Stimulated activated CD4-positive, alpha-beta T cell treated with anti-CD3 and anti-CD28 coated beads, Interleukin-12 subunit alpha, Interleukin-12 subunit beta, amount 100 ng/mL, for 48 hours (primary cell): ENCODE results near the gene CEACAM16.

Experiments used
- DNase-seq, 3 donors: peaks; one replicate each; pipeline ENCODE4 v3.0.0-alpha.2; 2020; ENCODE audit warnings: low read depth in 2 of 3, low spot score in 1 of 3

Gene CEACAM16

DNA sequence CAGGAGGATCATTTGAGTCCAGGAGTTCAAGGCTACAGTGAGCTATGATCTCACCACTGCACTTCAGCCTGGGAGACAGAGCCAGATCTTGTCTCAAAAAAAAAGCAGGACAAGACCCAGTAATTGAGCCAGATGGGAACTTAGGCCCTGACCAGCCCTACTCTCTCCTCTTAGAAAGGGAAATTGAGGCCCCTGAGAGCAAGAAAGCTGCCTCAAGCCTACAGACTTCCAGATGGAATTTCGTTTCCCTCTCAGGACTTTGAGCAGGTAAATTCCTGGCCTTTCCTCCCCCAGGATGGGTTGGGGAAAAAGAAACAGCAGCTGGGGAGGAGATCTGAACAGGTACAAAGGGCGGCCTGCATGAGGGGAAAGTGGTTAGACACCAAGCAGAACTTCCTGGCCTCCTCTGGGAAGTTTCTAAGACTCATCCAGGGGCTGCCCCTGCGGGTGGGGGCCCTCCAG is 46.0 kb downstream of the CEACAM16 start:
- no peak for DNase-seq

DNA sequence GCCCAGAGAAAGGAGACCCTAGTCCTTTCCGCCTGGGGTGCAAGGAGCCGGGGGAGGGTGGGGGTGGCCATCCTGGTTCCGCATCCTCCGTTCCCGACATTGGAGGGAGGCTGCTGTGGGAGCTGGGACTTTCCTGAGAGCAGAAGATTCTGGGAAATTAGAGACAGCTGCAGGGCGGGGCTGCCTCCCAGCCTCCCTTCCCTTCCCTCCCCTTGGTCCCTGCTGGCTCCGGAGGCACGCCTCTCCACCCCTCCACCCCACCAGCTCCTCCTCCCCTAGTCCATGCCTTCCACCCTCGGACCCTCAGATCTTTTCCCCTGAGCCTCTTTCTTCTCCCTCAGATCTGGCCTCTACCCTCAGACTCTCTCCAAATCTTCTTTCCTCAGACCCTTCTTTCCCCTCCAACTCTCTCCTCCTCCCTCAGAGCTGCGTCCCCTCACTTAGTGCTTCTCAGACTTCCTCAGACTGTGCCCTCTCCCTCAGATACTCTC is 46.4 kb downstream of the CEACAM16 start:
- no peak for DNase-seq

DNA sequence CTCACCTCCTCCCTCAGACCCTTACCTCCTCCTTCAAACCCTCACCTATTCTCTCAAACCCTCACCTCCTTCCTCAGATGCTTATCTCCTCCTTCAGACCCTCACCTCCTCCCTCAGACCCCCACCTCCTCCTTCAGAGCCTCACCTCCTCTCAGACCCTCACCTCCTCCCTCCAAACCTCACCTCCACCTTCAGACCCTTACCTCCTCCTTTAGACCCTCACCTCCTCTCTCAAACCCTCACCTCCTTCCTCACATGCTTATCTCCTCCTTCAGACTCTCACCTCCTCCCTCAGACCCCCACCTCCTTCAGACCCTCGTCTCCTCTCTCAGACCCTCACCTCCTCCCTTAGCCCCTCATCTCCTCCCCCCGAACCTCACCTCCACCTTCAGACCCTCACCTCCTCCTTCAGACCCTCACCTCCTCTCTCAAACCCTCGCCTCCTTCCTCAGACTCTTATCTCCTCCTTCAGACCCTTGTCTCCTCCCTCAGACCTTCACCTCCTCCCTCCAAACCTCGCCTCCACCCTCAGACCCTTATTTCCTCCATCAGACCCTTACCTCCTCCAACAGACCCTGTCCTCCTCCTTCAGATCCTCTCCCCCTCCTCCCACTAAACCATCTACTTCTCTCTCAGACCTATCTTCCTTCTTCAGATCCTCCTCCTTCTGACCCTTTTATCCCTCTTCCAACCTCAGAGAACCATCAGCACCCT is 47.1 kb downstream of the CEACAM16 start:
- no peak for DNase-seq

DNA sequence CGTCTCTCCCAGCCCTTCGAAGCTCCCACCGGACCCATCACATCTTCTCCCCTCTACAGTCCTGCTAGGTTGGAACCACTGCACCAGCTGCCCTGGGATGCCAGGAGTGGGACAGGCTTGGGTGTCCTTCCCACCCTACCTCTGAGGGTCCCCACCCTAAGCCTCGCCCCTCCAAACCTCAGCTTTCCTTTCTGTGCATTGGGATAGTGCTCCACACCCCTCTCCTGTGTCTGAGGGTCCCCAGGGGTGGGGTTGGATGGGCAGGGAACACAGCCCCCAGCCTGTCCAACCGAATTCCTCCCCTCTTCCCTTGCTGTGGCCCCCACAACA is 47.6 kb downstream of the CEACAM16 start:
- no peak for DNase-seq

DNA sequence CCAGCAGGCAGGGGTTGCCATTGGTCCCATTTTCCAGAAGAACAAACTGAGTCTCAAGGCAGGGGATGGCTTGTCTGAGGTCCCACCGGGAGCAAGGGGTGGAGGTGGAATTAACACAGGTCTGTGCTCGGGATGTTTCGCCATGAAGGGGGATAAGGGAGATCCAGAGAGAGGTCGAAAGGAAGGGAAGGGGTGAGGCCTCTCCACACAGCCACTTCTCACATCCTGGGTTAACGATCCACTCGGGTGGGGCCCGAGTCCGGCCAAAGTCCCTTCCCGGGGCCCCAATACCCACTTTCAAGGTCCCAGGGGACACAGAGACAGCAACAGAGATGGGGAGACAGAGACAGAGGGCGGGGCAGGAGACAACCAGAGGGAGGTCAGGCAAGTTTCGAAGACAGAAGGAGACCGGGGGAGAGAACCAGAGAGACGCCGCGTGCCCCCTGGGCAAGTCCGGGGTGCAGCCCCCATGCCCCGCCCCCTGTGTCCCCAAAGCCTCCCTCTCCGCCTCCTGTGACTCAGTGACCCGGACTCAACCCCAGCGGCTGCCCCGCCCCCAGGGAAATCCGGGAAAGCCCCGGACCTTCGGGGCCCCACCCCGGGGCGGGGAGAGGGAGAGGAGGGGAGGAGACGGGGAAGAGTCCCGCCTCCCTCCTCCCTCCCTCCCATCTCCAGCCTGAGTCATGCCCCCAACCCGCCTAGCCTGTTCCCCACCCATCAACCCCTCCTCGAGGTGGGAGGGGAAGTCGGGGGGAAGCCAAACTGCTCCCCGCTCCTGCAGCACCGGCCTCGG is 48.2 kb downstream of the CEACAM16 start:
- DNase-seq, result peak; percentile 85 to 90 (median 88)

DNA sequence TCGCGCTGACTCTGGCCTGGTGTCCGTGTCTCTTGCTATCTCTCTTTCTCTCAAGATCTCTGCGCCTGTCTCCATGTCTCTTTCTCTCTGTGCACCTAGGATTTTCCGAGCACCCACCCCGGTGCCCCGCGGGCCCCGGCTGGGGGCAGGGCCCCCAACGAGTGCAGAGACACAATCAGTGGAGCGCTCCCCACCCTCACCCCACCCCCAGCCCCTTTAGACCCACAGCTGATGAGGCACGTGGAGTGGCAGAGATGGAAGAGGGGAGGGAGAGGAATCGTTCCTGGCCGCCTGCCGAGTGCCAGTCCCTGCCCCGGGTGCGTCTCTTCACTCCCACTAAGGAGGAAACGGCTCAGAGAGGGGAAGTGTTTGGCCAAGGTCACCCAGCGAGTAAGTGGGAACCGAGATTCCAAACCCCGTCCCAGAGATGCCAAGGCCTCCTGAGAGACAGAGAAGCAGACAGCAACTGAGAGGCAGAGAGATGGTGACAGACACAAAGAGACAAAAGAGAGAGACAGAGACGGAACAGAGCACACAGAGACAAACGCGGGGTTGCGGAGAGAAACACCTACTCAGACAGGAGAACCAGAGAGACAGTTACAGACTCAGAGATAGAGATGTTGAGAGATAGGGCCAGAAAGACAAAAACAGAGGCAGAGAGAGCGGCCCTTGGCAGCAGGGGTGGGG is 48.9 kb downstream of the CEACAM16 start:
- DNase-seq, result peak in 1 of 3 donors; percentile 35

DNA sequence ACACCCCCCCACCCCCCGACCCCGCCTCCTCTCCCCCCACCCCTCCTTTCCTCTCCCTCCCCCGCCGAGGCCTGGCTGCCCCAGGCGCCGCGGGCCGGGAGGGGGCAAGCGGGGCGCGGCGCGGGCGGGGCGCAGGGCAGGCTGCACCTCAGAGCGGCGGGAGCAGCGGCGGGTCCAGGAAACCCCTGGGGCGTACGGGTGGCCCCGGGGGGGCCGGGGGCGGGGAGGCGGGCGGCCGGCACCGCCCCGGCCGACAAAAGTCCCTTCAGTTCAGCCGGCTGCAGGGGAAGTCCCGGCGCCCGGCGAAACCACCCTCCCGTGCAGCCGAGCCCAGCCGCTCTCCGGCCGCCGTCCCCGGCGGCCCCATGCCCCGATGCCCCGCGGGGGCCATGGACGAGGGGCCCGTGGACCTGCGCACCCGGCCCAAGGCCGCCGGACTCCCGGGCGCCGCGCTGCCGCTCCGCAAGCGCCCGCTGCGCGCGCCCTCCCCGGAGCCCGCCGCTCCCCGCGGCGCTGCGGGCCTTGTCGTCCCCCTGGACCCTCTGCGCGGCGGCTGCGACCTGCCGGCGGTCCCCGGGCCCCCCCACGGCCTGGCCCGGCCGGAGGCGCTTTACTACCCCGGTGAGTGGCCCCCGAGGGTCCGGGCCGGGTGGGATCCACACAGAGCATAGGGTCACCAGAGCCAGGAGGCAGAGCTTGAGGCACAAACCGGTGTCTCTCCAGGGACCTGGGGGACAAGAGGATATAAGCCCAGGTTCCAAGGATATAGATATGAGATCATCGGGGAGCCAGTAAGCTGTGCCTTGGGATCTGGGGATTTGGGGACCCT is 49.7 kb downstream of the CEACAM16 start, which contains the start of gene BCL3:
TSS of gene BCL3 (plus strand) at position 283 of the 829 bp plus-strand sequence. CDS start at position 366, 83 bp downstream.
- peak; percentile 33 to 61 (median 41) for DNase-seq

DNA sequence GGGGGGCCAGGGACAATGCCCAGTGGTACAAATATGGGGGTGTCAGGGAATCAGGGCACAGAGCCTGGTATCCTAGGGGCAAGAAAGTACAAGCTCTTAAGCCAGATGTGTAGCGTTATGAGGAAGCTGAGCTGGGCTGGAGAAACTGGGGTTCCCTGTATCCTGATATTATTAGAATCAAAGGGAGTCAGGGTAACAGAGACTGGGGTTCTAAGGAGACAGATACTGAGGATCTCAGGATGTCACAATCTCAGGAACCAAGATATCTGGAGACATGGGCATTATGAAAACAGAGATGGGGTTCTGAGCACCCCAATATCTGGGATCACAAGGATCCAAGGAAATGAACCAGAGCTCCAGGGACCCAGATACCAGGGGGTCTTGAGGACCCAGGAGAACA is 50.3 kb downstream of the CEACAM16 start:
- DNase-seq, result no peak

DNA sequence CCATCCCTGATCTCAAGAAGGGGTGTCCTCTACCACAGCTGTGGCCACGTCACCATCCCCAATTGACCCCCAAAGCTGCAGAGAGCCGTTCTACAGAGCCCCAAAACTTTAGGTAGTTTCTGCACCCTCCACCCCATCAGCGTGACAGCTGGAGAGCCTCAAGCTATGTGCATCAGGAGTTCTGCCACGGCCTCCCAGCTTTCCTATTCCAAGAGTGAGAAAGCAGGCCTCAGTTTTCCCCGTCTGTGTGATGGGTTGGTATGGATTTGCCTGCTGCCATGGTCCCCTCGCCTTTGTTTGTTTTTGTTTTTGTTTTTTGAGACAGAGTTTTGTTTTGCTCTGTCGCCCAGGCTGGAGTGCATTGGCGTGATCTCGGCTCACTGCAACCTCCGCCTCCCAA is 51.0 kb downstream of the CEACAM16 start:
- no peak for DNase-seq

DNA sequence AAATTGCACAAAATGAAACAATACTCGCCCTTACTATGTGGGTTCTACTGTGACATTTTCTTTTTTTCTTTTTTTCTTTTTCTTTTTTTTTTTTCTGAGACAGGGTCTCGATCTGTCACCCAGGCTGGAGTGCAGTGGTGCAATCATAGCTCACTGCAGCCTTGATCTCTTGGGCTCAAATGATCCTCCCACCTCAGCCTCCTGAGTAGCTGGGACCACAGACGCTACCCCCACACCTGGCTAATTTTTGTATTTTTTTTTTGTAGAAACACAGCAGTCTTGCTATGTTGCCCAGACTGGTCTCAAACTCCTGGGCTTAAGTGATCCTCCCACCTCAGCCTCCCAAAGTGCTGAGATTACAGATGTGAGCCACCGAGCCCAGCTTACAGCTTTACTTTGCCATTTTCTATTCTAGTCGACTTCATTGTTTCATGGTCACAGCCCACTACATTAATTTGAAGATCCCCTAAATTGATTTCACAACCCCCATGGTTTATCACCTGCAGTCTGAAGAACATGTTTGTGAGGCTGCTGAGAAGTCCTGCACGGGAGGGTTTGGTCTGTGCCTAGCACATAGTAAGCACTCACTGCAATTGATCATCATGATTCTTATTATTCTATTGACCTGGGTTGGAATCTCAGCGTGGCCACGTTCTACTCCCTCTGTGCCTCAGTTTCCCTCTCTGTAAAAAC is 53.3 kb downstream of the CEACAM16 start:
- DNase-seq, result no peak

DNA sequence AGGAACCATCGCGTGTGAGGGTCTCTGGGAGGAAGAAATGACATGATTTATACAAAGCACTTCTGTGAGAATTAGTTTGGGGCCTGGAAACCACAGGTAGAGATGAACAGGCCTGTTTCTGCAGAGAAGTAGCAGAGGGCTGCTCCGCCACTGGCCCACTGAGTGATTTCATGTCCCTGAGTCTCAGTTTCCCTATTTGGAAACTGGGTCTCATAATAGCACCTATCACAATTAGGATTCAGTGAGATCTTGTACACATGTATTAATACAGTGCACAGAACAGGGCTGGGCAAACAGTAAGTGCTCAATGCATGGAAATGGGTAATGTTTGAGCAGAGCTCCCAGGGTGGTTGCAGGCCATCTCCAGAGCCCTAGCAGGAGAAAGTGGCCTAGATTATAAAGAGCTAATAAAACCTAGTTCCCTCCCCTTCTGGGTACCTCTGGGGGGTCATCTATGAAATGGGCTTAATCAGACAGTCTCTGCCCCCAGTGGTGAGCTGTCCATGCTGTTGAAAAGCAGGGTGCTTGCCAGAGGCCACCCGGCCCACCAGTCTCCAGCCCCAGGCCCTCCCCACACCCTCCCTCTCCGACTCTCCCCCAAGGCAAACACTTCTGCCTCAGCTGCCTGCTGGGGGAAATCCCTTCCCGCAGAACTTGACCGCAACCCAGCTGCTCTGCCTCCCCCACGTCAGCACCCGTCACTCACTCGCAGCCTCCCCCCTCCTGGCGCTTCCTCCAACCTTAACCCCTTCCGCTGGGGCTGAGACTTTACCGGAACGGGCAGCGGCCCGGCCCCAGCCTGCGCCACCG is 54.1 kb downstream of the CEACAM16 start:
- DNase-seq, result peak; percentile 90 to 94 (median 93)

DNA sequence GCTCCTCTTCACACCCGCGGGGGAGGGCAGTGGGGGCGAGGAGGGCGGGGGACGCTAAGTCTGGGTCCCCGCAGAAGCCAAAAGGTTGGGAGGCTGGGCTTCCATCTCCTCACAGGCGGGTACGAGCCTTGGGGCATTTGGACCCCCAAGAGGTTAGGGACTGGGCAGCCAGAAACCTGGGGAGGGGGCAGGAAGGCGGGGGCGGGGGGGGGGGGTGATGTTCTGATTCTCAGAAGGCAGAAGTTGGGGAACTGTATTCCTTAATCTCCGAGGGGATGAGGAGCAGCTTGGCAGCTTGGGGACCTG is 54.6 kb downstream of the CEACAM16 start:
- DNase-seq, result no peak

DNA sequence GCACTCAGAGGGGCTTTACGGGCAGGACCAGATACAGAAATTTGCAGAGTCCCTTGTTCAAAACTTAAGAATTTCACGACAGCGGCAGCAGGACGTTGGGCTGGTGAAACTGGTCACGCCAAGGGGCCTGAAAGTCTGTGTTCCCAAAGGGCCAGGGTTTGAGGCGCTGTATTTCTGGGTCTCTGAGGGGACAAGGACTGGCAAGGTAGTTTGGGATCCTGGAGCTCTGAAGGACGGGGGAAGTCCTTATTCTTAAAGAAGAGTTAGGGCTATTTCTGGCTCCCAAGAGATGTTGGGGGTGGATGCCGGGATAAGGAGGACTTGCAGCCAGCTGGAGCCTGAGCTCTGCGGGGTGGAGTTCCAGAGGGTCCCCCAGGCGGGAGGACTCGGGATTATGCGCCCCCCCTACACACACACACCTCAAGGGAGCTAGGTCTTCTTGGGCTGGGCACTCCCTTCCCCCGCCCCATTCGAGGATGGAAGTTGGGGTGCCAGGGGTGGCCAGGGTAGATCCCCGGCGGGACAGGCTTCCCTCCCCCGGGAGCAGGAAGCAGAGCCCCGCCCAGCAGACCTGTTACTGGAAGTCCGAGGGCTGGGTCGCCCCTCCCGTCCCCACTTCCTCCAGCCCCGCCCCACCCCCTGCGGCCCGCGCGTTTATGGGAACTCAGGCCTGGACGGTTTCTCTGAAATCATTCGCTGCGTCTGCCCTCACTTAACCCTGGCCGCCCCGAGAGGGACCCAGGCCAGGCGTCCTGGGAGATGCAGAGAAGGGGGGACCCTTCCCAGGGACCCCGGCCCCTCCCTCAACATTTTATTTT is 55.2 kb downstream of the CEACAM16 start:
- DNase-seq, result peak; percentile 75 to 86 (median 86)

DNA sequence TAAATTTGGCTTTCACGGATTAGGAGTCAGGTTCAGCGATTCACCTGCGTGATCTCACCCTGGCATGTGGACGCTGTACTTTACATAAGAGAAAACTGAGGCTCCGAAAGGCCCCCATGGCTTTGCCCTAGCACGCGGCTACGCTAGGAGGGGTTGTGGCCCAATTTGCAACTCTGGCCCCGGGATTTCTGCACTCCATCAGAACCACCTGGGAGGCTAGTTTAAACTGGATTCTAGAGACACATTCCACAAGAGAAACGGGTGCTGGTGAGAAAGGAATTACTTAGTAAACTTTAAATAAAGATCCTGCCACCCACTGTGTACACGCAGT is 55.8 kb downstream of the CEACAM16 start:
- no peak for DNase-seq

DNA sequence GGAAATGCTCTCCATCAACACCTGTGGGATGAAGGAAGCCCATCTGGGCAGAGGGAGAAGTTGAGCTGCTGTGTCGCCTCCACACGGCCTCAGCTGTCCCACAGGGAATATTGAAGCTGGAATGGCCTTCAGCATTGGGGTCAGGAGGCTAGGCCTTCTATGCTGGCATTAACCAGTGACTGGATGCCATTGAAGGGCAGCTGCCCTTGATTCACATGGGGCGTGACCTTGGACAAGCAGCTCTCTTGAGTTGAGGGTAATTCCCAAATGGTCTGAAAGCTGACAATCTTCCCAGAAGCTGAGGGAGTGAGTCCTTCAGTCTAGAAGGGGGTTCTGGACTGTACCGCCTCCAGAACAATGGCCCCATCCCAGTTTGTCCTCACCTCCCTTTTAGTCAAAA is 56.3 kb downstream of the CEACAM16 start:
- no peak for DNase-seq

DNA sequence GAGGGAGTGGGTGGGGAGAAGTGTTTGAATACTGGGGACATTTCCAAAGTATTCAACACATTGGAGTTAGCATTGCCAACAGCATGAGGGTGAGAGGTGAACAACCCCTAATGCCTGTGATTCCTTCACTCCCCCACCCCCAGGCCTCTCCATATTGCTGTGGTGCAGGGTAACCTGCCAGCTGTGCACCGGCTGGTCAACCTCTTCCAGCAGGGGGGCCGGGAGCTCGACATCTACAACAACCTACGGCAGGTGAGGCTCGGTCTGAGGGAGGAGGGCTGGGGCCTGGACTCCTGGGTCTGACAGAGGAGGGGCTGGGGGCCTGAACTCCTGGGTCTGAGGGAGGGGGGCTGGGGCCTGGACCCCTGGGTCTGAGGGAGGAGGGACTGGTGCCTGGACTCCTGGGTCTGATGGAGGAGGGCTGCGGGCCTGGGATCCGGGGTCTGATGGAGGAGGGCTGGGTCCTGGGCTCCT is 57.2 kb downstream of the CEACAM16 start:
- DNase-seq, result no peak

DNA sequence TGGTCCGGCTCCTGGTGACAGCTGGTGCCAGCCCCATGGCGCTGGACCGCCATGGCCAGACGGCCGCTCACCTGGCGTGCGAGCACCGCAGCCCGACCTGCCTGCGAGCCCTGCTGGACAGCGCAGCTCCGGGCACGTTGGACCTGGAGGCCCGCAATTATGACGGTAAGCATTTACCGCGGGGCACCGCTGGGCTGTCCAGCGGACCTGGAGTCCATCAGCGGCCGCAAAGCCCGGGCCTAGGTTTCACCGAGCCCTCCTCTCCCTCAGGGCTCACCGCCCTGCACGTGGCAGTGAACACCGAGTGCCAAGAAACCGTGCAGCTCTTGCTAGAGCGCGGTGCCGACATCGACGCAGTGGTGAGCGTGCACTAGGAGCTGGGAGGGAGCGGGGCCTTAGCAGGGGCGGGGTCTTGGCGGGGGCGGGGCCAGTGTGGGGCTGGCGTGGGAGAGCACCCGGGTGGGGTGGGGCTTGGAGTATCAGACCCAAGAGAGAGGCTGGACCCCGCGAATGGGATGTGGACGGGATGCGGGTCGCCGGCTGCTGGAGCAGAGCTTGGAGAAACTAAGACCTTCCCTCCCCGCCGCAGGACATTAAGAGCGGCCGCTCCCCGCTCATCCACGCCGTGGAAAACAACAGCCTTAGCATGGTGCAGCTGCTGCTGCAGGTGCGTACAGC is 58.2 kb downstream of the CEACAM16 start:
- DNase-seq, result no peak
